IMR-90 (cell line): ENCODE results near the gene CTNND2. TPM values are rescaled to one million over a fixed set of nuclear protein-coding genes. Genes with fewer than 3 reads are reported as not detected.

Experiments used
- ATAC-seq: fragments of 200-7000 bp; cut with Tn5 transposase; 2 replicates; pipeline ENCODE4 v1.9.1; 2020; ENCODE audit warnings: low read depth, mild to moderate bottlenecking, moderate library complexity
- BruUV-seq: library from RNA; stranded (reverse); fragments of 400-500 nt; replicated peaks from 2 replicates; lab custom pipeline; 2021; lab: Mats Ljungman, UMichigan
- CTCF ChIA-PET: fragments of 300-600 bp; formaldehyde crosslinking; extraction: SDS; loops from one replicate; lab custom pipeline; 2021; ENCODE audit warnings: antibody characterized with exemption; lab: Yijun Ruan, JAX
- POLR2A ChIA-PET: fragments of 300-600 bp; sonication (Branson Sonifier 250); formaldehyde crosslinking; loops from one replicate; lab custom pipeline; 2022; ENCODE audit warnings: antibody characterized with exemption; ENCODE audit not compliant: unreplicated experiment; lab: Charles Lee
- DNase-seq: peaks from one replicate; pipeline ENCODE4 v3.0.0; 2013
- H2AFZ ChIP-seq: replicated peaks from 2 replicates; pipeline ENCODE3; 2013; ENCODE audit warnings: low read length, mild to moderate bottlenecking; ENCODE audit not compliant: poor library complexity
- H2AK5ac ChIP-seq: 2 replicates; pipeline ENCODE4 v1.6.1; 2013; ENCODE audit warnings: low read depth, low read length, inconsistent platforms
- H2AK9ac ChIP-seq: replicated peaks from 2 replicates; pipeline ENCODE3; 2013; ENCODE audit warnings: mild to moderate bottlenecking, low read depth, low read length, moderate library complexity; ENCODE audit not compliant: poor library complexity
- H2BK120ac ChIP-seq: 2 replicates; pipeline ENCODE4 v1.6.1; 2013; ENCODE audit warnings: low read depth, low read length, inconsistent platforms
- H2BK15ac ChIP-seq: 3 replicates; pipeline ENCODE4 v1.6.1; 2013; ENCODE audit warnings: low read depth, low read length, inconsistent platforms
- H2BK20ac ChIP-seq: 2 replicates; pipeline ENCODE4 v1.6.1; 2013; ENCODE audit warnings: low read depth, mild to moderate bottlenecking, inconsistent platforms, low read length, moderate library complexity
- H2BK5ac ChIP-seq: 2 replicates; pipeline ENCODE4 v1.6.1; 2013; ENCODE audit warnings: mild to moderate bottlenecking, low read depth, low read length, inconsistent platforms; ENCODE audit not compliant: poor library complexity, severe bottlenecking
- H3K14ac ChIP-seq: replicated peaks from 2 replicates; pipeline ENCODE4 v1.6.1; 2013; ENCODE audit warnings: low read depth, low read length, inconsistent platforms
- H3K18ac ChIP-seq: 2 replicates; pipeline ENCODE4 v1.6.1; 2013; ENCODE audit warnings: low read depth, low read length, control low read depth
- H3K23ac ChIP-seq: 2 replicates; pipeline ENCODE4 v1.6.1; 2013; ENCODE audit warnings: low read depth, low read length, inconsistent platforms
- H3K27ac ChIP-seq: 2 replicates; pipeline ENCODE4 v1.5.1; 2013; ENCODE audit warnings: mild to moderate bottlenecking, control low read depth, low read length; ENCODE audit not compliant: insufficient read depth
- H3K27me3 ChIP-seq: 2 replicates; pipeline ENCODE4 v1.6.1; 2013; ENCODE audit warnings: low read length; ENCODE audit not compliant: control insufficient read depth, insufficient read depth
- H3K36me3 ChIP-seq: 2 replicates; pipeline ENCODE4 v1.6.1; 2013; ENCODE audit warnings: low read length, mixed read lengths; ENCODE audit not compliant: control insufficient read depth, insufficient read depth
- H3K4ac ChIP-seq: 2 replicates; pipeline ENCODE4 v1.6.1; 2013; ENCODE audit warnings: low read depth, low read length, inconsistent platforms
- H3K4me1 ChIP-seq: 2 replicates; pipeline ENCODE4 v1.6.1; 2013; ENCODE audit warnings: low read length, mixed read lengths; ENCODE audit not compliant: control insufficient read depth, insufficient read depth
- H3K4me2 ChIP-seq: 2 replicates; pipeline ENCODE4 v1.6.1; 2013; ENCODE audit warnings: low read depth, mild to moderate bottlenecking, control low read depth, low read length, moderate library complexity
- H3K4me3 ChIP-seq: 2 replicates; pipeline ENCODE4 v1.5.1; 2013; ENCODE audit warnings: low read depth, mild to moderate bottlenecking, control low read depth, low read length, moderate library complexity; ENCODE audit not compliant: insufficient read depth
- H3K56ac ChIP-seq: 2 replicates; pipeline ENCODE4 v1.6.1; 2013; ENCODE audit warnings: low read length, inconsistent platforms; ENCODE audit not compliant: insufficient read depth; ENCODE audit errors: extremely low read depth
- H3K79me1 ChIP-seq, 2 experiments: 2 replicates each; pipeline ENCODE4 v1.6.1; 2013; ENCODE audit warnings: low read length in 2 of 2, inconsistent platforms in 1 of 2, low read depth in 1 of 2
- H3K9ac ChIP-seq: 2 replicates; pipeline ENCODE4 v1.6.1; 2013; ENCODE audit warnings: low read depth, low read length, control low read depth
- H3K9me1 ChIP-seq: 2 replicates; pipeline ENCODE4 v1.6.1; 2013; ENCODE audit warnings: low read length, inconsistent platforms; ENCODE audit not compliant: insufficient read depth
- H3K9me3 ChIP-seq: 2 replicates; pipeline ENCODE4 v1.6.1; 2013; ENCODE audit warnings: low read length; ENCODE audit not compliant: control insufficient read depth, insufficient read depth
- H4K20me1 ChIP-seq: 2 replicates; pipeline ENCODE4 v1.6.1; 2013; ENCODE audit warnings: low read length, inconsistent platforms; ENCODE audit not compliant: insufficient read depth
- H4K5ac ChIP-seq: 2 replicates; pipeline ENCODE4 v1.6.1; 2013; ENCODE audit warnings: mild to moderate bottlenecking, low read depth, low read length, control low read depth
- H4K8ac ChIP-seq, 2 experiments: 2 replicates each; pipeline ENCODE4 v1.6.1; 2013; ENCODE audit warnings: low read depth in 2 of 2, low read length in 2 of 2, control low read depth in 1 of 2, inconsistent platforms in 1 of 2
- H4K91ac ChIP-seq: 2 replicates; pipeline ENCODE4 v1.6.1; 2013; ENCODE audit warnings: low read depth, low read length, inconsistent platforms; ENCODE audit not compliant: insufficient read depth
- BHLHE40 ChIP-seq: fragments of 150-350 bp; IDR thresholded peaks from 2 replicates; pipeline ENCODE4 v1.6.1; 2016; ENCODE audit warnings: mild to moderate bottlenecking, low read depth, low read length
- CHD1 ChIP-seq: IDR thresholded peaks from 2 replicates; pipeline ENCODE4 v1.6.1; 2012; ENCODE audit warnings: low read depth, low read length, improper control_type of control experiment
- CTCF ChIP-seq: conservative IDR thresholded peaks from 2 replicates; pipeline ENCODE4 v1.5.1; 2012; ENCODE audit warnings: mild to moderate bottlenecking, low read depth, low read length, improper control_type of control experiment
- ELK1 ChIP-seq: fragments of 150-350 bp; IDR thresholded peaks from 2 replicates; pipeline ENCODE4 v1.6.1; 2016; ENCODE audit warnings: low read depth, mild to moderate bottlenecking, low read length, moderate library complexity, borderline replicate concordance
- FOS ChIP-seq: fragments of 150-350 bp; IDR thresholded peaks from 2 replicates; pipeline ENCODE4 v1.6.1; 2016; ENCODE audit warnings: low read depth, low read length
- MAZ ChIP-seq: IDR thresholded peaks from 2 replicates; pipeline ENCODE4 v1.6.1; 2012; ENCODE audit warnings: low read depth, mild to moderate bottlenecking, low read length, improper control_type of control experiment, moderate library complexity, borderline replicate concordance
- RFX5 ChIP-seq: IDR thresholded peaks from 2 replicates; pipeline ENCODE4 v1.8.0; 2012; ENCODE audit warnings: low read depth, mild to moderate bottlenecking, low read length, moderate library complexity
- WGBS, 2 experiments: methylation state at CpG; one replicate each; pipeline versions ENCODE4 v1.1.5 to v1.1.7; 2013; ENCODE audit warnings: missing lambda C conversion rate in 2 of 2; ENCODE audit not compliant: insufficient read length in 1 of 2; ENCODE audit errors: extremely low coverage in 2 of 2; 5-methylcytosine and 5-hydroxymethylcytosine counted together
- dilution Hi-C: fragments of 300-500 bp; cut with HindIII; formaldehyde crosslinking; loops from one replicate; pipeline ENCODE4 v1.14.3; 2018; ENCODE audit warnings: low sequenced_read_pairs; ENCODE audit not compliant: unreplicated experiment
- in situ Hi-C: fragments of 300-500 bp; cut with MboI; formaldehyde crosslinking; loops from 3 replicates; pipeline ENCODE4 v1.14.3; 2019; ENCODE audit warnings: low sequenced_read_pairs, inconsistent platforms, mixed read lengths
- intact Hi-C: fragments of 100-400 bp; cut with micrococcal nuclease; formaldehyde crosslinking; loops from 2 replicates; pipeline ENCODE4 v1.10.0; 2022
- polyA plus RNA-seq, 3 experiments: library from polyadenylated mRNA; depleted of rRNA; stranded (reverse); fragments of >200 nt; gene quantifications; 2 replicates each; pipeline ENCODE4 v1.2.3, GENCODE V29; 2012; ENCODE audit warnings: low replicate concordance in 1 of 3
- total RNA-seq: library from RNA; depleted of rRNA; stranded (reverse); fragments of >200 nt; gene quantifications from 2 replicates; pipeline ENCODE4 v1.2.3, GENCODE V29; 2012

The CTNND2 gene
- total and polyA plus RNA-seq, 2 of the 4 experiments (the other 2 are of a cell fraction) = not detected

GRCh38 chr5:11449217-11449616, 455.0 kb downstream of the CTNND2 start:
- POLR2A ChIA-PET = no interaction called here

More at GRCh38 chr5:11449217-11449616, 455.0 kb downstream of the CTNND2 start:
- Histone ChIP-seq H2AK9ac (no peak overlapping the region), H2BK15ac (no peak overlapping the region), H4K91ac (no peak overlapping the region), H3K9me1 (no peaks in the 10 kb centered on the region), H3K4me2 (no peak overlapping the region), H2AK5ac (no peak overlapping the region), H3K27ac (no peak overlapping the region), H3K27me3 (no peaks in the 10 kb centered on the region), H2BK120ac (no peak overlapping the region), H4K20me1 (no peaks in the 10 kb centered on the region), H3K23ac (no peak overlapping the region), H2AFZ (no peak overlapping the region), H3K4me3 (no peak overlapping the region), H3K4ac (no peak overlapping the region), H3K79me1 (no peaks in the 10 kb centered on the region), H3K9ac (no peak overlapping the region), H4K5ac (no peak overlapping the region), H3K4me1 (no peaks in the 10 kb centered on the region), H4K8ac (no peak overlapping the region), H3K9me3 (peaks cover 3% of the 10 kb centered on the region; the same call in 1 of the 2 replicates), H3K14ac (no peak overlapping the region), H2BK20ac (no peak overlapping the region), H2BK5ac (no peak overlapping the region), H3K56ac (no peak overlapping the region), H3K36me3 (no peaks in the 10 kb centered on the region), H3K18ac (no peak overlapping the region)
- in situ Hi-C loops (no loop called here), intact Hi-C loops (no loop called here), dilution Hi-C loops (no loop called here)
- no TSS peak for BruUV-seq
- CTCF ChIA-PET = no interaction called here
- no peak for ATAC-seq
- DNase-seq = no peak
- WGBS, 2 experiments = 20% methylated on average over 1 of the region's 4 CpGs; no CpG with 5 or more reads in 1 of the 2 experiments
- TF ChIP-seq FOS = no peak
- no peak for TF ChIP-seq ELK1
- no peak for TF ChIP-seq BHLHE40
- no peak for TF ChIP-seq MAZ
- TF ChIP-seq CHD1 = no peak
- TF ChIP-seq RFX5 = no peak
- TF ChIP-seq CTCF = no peak
